Esophagus muscularis mucosa (tissue), 3 donors: ENCODE data around the gene CCDC78.

Experiments
- CTCF ChIP-seq, 3 experiments: fragments of 200-600 bp in 2 of 3; fragments of 450-650 bp in 1 of 3; sonication (generic) in 2 of 3; IDR thresholded peaks; one replicate each; pipeline ENCODE4 v1.5.1; 2017 to 2019; ENCODE audit warnings: antibody characterized with exemption in 3 of 3, mild to moderate bottlenecking in 2 of 3, moderate library complexity in 1 of 3
- POLR2A ChIP-seq: fragments of 450-650 bp; IDR thresholded peaks from one replicate; pipeline ENCODE4 v1.6.1; 2017; ENCODE audit warnings: antibody characterized with exemption, moderate library complexity, mild to moderate bottlenecking, low read depth

- no peak for TF ChIP-seq CTCF (IDR thresholded peaks at IDR 0.05)
- TF ChIP-seq POLR2A, result no peak
Observed at GRCh38 chr16:762595-763268, 36.5 kb upstream of the CCDC78 start.
